Activated CD8-positive, alpha-beta memory T cell treated with anti-CD3 and anti-CD28 coated beads, Interleukin-2, amount 50 U/mL, for 4 hours (primary cell): Measurements from ENCODE around the gene MED22.
"Not testable (repeated sequence)": the region's sequence is repeated elsewhere in the genome, so short reads cannot be mapped to it uniquely, and the experiment has no call there.

Experiments used
- DNase-seq: peaks from one replicate; pipeline ENCODE4 v3.0.0-alpha.2; 2020

Gene MED22

GRCh38 chr9:133304477-133305377 lies 43.2 kb downstream of the MED22 start:
- no peak for DNase-seq

- no peak for DNase-seq
These were observed 43.8 kb downstream of the MED22 start for GRCh38 chr9:133304158-133304470.

GRCh38 chr9:133303266-133304157 lies 44.4 kb downstream of the MED22 start:
- DNase-seq: no peak

- DNase-seq: no peak
These were observed 46.4 kb downstream of the MED22 start for GRCh38 chr9:133301253-133302230.

- DNase-seq: not testable (repeated sequence)
These were observed 47.9 kb downstream of the MED22 start for GRCh38 chr9:133299996-133300395.

GRCh38 chr9:133294257-133294656 lies 53.7 kb downstream of the MED22 start:
- DNase-seq: no peak

GRCh38 chr9:133290751-133291302 lies 57.1 kb downstream of the MED22 start:
- DNase-seq: no peak
